ENCODE data around the gene SLC25A11. TPM values are rescaled to one million over a fixed set of nuclear protein-coding genes. Genes with fewer than 3 reads are reported as not detected.
"Not testable (repeated sequence)": the region's sequence is repeated elsewhere in the genome, so short reads cannot be mapped to it uniquely, and the experiment has no call there.

Gene SLC25A11
- total and polyA plus RNA-seq, 9 donors: 39.8 to 60.3 (median 55.9) TPM

GRCh38 chr17:4921320-4921719 is 18.5 kb downstream of the SLC25A11 start:
- no peaks in the 10 kb centered on the region for H3K9me3 ChIP-seq (replicated peaks; ENCODE audit: control insufficient read depth, low read depth, low read length)
- H3K4me1 ChIP-seq (ENCODE audit: control insufficient read depth, insufficient read depth, low read length): no peaks in the 10 kb centered on the region
- no peak for DNase-seq
- no peak overlapping the region for H3K27ac ChIP-seq (ENCODE audit: low read length)
- H3K4me3 ChIP-seq (ENCODE audit: low read length): no peak overlapping the region
- no CpG with 5 or more reads among the region's 4 CpGs for WGBS (ENCODE audit: insufficient coverage)
- no peaks in the 10 kb centered on the region for H3K36me3 ChIP-seq (ENCODE audit: control insufficient read depth, insufficient read depth, low read length)
- H3K27me3 ChIP-seq (ENCODE audit: control insufficient read depth, insufficient read depth, low read length): no peaks in the 10 kb centered on the region

GRCh38 chr17:4920351-4921048 is 19.3 kb downstream of the SLC25A11 start:
- H3K9me3 ChIP-seq (replicated peaks; ENCODE audit: control insufficient read depth, low read depth, low read length): no peaks in the 10 kb centered on the region
- no peaks in the 10 kb centered on the region for H3K4me1 ChIP-seq (ENCODE audit: control insufficient read depth, insufficient read depth, low read length)
- DNase-seq: no peak
- H3K27me3 ChIP-seq (ENCODE audit: control insufficient read depth, insufficient read depth, low read length): no peaks in the 10 kb centered on the region
- no peak overlapping the region for H3K4me3 ChIP-seq (ENCODE audit: low read length)
- H3K27ac ChIP-seq (ENCODE audit: low read length): no peak overlapping the region
- no peaks in the 10 kb centered on the region for H3K36me3 ChIP-seq (ENCODE audit: control insufficient read depth, insufficient read depth, low read length)
- WGBS (ENCODE audit: insufficient coverage): 89% methylated on average over 4 of the region's 10 CpGs

- 66% methylated on average over 5 of the region's 8 CpGs for WGBS (ENCODE audit: insufficient coverage)
- Histone ChIP-seq H3K27ac (ENCODE audit: low read length) (no peak overlapping the region), H3K36me3 (ENCODE audit: control insufficient read depth, insufficient read depth, low read length) (no peaks in the 10 kb centered on the region), H3K4me3 (ENCODE audit: low read length) (no peak overlapping the region), H3K4me1 (ENCODE audit: control insufficient read depth, insufficient read depth, low read length) (no peaks in the 10 kb centered on the region), H3K27me3 (ENCODE audit: control insufficient read depth, insufficient read depth, low read length) (no peaks in the 10 kb centered on the region), H3K9me3 (replicated peaks; ENCODE audit: control insufficient read depth, low read depth, low read length) (no peaks in the 10 kb centered on the region)
- no peak for DNase-seq
These were observed 20.3 kb downstream of the SLC25A11 start for GRCh38 chr17:4919511-4920047.

GRCh38 chr17:4914551-4914950 is 25.3 kb downstream of the SLC25A11 start:
- not testable (repeated sequence) for H3K27ac ChIP-seq (ENCODE audit: low read length); DNase-seq; H3K9me3 ChIP-seq (replicated peaks; ENCODE audit: control insufficient read depth, low read depth, low read length); H3K36me3 ChIP-seq (ENCODE audit: control insufficient read depth, insufficient read depth, low read length); H3K27me3 ChIP-seq (ENCODE audit: control insufficient read depth, insufficient read depth, low read length); H3K4me1 ChIP-seq (ENCODE audit: control insufficient read depth, insufficient read depth, low read length); H3K4me3 ChIP-seq (ENCODE audit: low read length)
- WGBS (ENCODE audit: insufficient coverage): 100% methylated on average over 2 of the region's 4 CpGs

- H3K4me1 ChIP-seq (ENCODE audit: control insufficient read depth, insufficient read depth, low read length): peaks cover 7% of the 10 kb centered on the region
- WGBS (ENCODE audit: insufficient coverage): no CpG with 5 or more reads among the region's 1 CpG
- DNase-seq: peak; percentile 16
- H3K27ac ChIP-seq (ENCODE audit: low read length): no peak overlapping the region
- no peaks in the 10 kb centered on the region for H3K36me3 ChIP-seq (ENCODE audit: control insufficient read depth, insufficient read depth, low read length)
- H3K4me3 ChIP-seq (ENCODE audit: low read length): no peak overlapping the region
- H3K27me3 ChIP-seq (ENCODE audit: control insufficient read depth, insufficient read depth, low read length): no peaks in the 10 kb centered on the region
- H3K9me3 ChIP-seq (replicated peaks; ENCODE audit: control insufficient read depth, low read depth, low read length): no peaks in the 10 kb centered on the region
These were observed 25.9 kb downstream of the SLC25A11 start for GRCh38 chr17:4913994-4914393.

GRCh38 chr17:4908711-4909496 is 30.9 kb downstream of the SLC25A11 start:
- no peaks in the 10 kb centered on the region for H3K27me3 ChIP-seq (ENCODE audit: control insufficient read depth, insufficient read depth, low read length)
- 54% methylated on average over 8 of the region's 20 CpGs for WGBS (ENCODE audit: insufficient coverage)
- H3K4me1 ChIP-seq (ENCODE audit: control insufficient read depth, insufficient read depth, low read length): peaks cover 18% of the 10 kb centered on the region
- H3K9me3 ChIP-seq (replicated peaks; ENCODE audit: control insufficient read depth, low read depth, low read length): no peaks in the 10 kb centered on the region
- DNase-seq: peak; percentile 97
- H3K27ac ChIP-seq (ENCODE audit: low read length): peak overlapping the region; percentile 87
- H3K36me3 ChIP-seq (ENCODE audit: control insufficient read depth, insufficient read depth, low read length): no peaks in the 10 kb centered on the region
- no peak overlapping the region for H3K4me3 ChIP-seq (ENCODE audit: low read length)

GRCh38 chr17:4908301-4908700 is 31.5 kb downstream of the SLC25A11 start:
- no peaks in the 10 kb centered on the region for H3K27me3 ChIP-seq (ENCODE audit: control insufficient read depth, insufficient read depth, low read length)
- H3K4me1 ChIP-seq (ENCODE audit: control insufficient read depth, insufficient read depth, low read length): peaks cover 23% of the 10 kb centered on the region
- no peaks in the 10 kb centered on the region for H3K36me3 ChIP-seq (ENCODE audit: control insufficient read depth, insufficient read depth, low read length)
- DNase-seq: peak; percentile 56
- peak overlapping the region; percentile 87 for H3K27ac ChIP-seq (ENCODE audit: low read length)
- H3K9me3 ChIP-seq (replicated peaks; ENCODE audit: control insufficient read depth, low read depth, low read length): no peaks in the 10 kb centered on the region
- H3K4me3 ChIP-seq (ENCODE audit: low read length): no peak overlapping the region
- WGBS (ENCODE audit: insufficient coverage): 17% methylated on average over 10 of the region's 10 CpGs

- not testable (repeated sequence) for H3K27ac ChIP-seq (ENCODE audit: low read length); H3K36me3 ChIP-seq (ENCODE audit: control insufficient read depth, insufficient read depth, low read length); H3K9me3 ChIP-seq (replicated peaks; ENCODE audit: control insufficient read depth, low read depth, low read length); DNase-seq; H3K4me3 ChIP-seq (ENCODE audit: low read length); H3K27me3 ChIP-seq (ENCODE audit: control insufficient read depth, insufficient read depth, low read length)
- peaks cover 38% of the 10 kb centered on the region for H3K4me1 ChIP-seq (ENCODE audit: control insufficient read depth, insufficient read depth, low read length)
These were observed 33.2 kb downstream of the SLC25A11 start for GRCh38 chr17:4906642-4907041.

- peak; percentile 90 for DNase-seq
- Histone ChIP-seq H3K27me3 (ENCODE audit: control insufficient read depth, insufficient read depth, low read length) (peaks cover 37% of the 10 kb centered on the region), H3K27ac (ENCODE audit: low read length) (peak within 1 kb of the TSS; percentile 75), H3K4me3 (ENCODE audit: low read length) (no peak within 1 kb of the TSS), H3K4me1 (ENCODE audit: control insufficient read depth, insufficient read depth, low read length) (peaks cover 55% of the 10 kb centered on the region), H3K36me3 (ENCODE audit: control insufficient read depth, insufficient read depth, low read length) (no peaks in the 10 kb centered on the region), H3K9me3 (replicated peaks; ENCODE audit: control insufficient read depth, low read depth, low read length) (no peaks in the 10 kb centered on the region)
- WGBS (ENCODE audit: insufficient coverage): 11% methylated on average over 7 of the region's 10 CpGs
These were observed 36.6 kb downstream of the SLC25A11 start, which contains the start of gene CHRNE for GRCh38 chr17:4903051-4903818. Gene CHRNE, minus strand, starts transcription at chr17:4903098. Its CDS starts 35 bp downstream, at chr17:4903063.

GRCh38 chr17:4902540-4902939 is 37.3 kb downstream of the SLC25A11 start:
- DNase-seq: no peak
- Histone ChIP-seq H3K4me1 (ENCODE audit: control insufficient read depth, insufficient read depth, low read length) (peaks cover 51% of the 10 kb centered on the region), H3K9me3 (replicated peaks; ENCODE audit: control insufficient read depth, low read depth, low read length) (no peaks in the 10 kb centered on the region), H3K36me3 (ENCODE audit: control insufficient read depth, insufficient read depth, low read length) (peaks cover under 1% of the 10 kb centered on the region), H3K4me3 (ENCODE audit: low read length) (no peak overlapping the region), H3K27ac (ENCODE audit: low read length) (peak overlapping the region; percentile 75), H3K27me3 (ENCODE audit: control insufficient read depth, insufficient read depth, low read length) (peaks cover 38% of the 10 kb centered on the region)
- WGBS (ENCODE audit: insufficient coverage): 40% methylated on average over 3 of the region's 8 CpGs
